GM12878 (cell line): ENCODE data around the gene BLCAP. TPM values are rescaled to one million over a fixed set of nuclear protein-coding genes. Genes with fewer than 3 reads are reported as not detected.

Experiments
- FOXM1 ChIP-seq: IDR thresholded peaks from 2 replicates; pipeline ENCODE4 v1.6.1; 2012; ENCODE audit warnings: low read depth, mild to moderate bottlenecking, inconsistent platforms, low read length, moderate library complexity
- IKZF2 ChIP-seq, 2 experiments: fragments of 450-650 bp; IDR thresholded peaks; 2 replicates each; pipeline ENCODE4 v1.6.1; 2017; ENCODE audit warnings: mild to moderate bottlenecking in 2 of 2, moderate library complexity in 2 of 2
- NR2C1 ChIP-seq: fragments of 450-650 bp; IDR thresholded peaks from 2 replicates; pipeline ENCODE4 v1.6.1; 2017; ENCODE audit warnings: antibody characterized with exemption, mild to moderate bottlenecking, moderate library complexity
- SIX5 ChIP-seq: IDR thresholded peaks from 2 replicates; pipeline ENCODE4 v1.6.1; 2011; ENCODE audit warnings: mild to moderate bottlenecking, low read depth, low read length, moderate library complexity; ENCODE audit not compliant: severe bottlenecking
- SRF ChIP-seq, 2 experiments: IDR thresholded peaks; 2 replicates each; pipeline ENCODE4 v1.6.1; 2011; ENCODE audit warnings: low read depth in 2 of 2, low read length in 2 of 2, mild to moderate bottlenecking in 1 of 2, moderate library complexity in 1 of 2
- ZNF384 ChIP-seq: IDR thresholded peaks from 2 replicates; pipeline ENCODE4 v1.6.1; 2012; ENCODE audit warnings: low read depth, mild to moderate bottlenecking, low read length, improper control_type of control experiment, borderline replicate concordance
- polyA plus RNA-seq, 11 experiments: library from polyadenylated mRNA; depleted of rRNA in 4 of 11; unstranded in 6 of 11; stranded (reverse) in 5 of 11; fragments of >200 nt; fragmentation: Nextera tagmentation in 4 of 11; fragmentation: Illumina TruSeq in 1 of 11; extraction: Ambion mirVana in 4 of 11; extraction: Trizol in 1 of 11; gene quantifications; 1 replicate in 1 of 11; 2 replicates in 10 of 11; pipeline versions ENCODE4 v1.2.1 to v1.2.3, GENCODE V29; 2011 to 2016; ENCODE audit warnings: inconsistent platforms in 2 of 11, missing spikeins in 2 of 11, low read depth in 1 of 11
- total RNA-seq, 4 experiments: library from RNA; depleted of rRNA in 3 of 4; stranded (reverse); fragments of >200 nt in 3 of 4; fragmentation: Illumina TruSeq in 1 of 4; extraction: Trizol in 1 of 4; gene quantifications; 2 replicates each; pipeline versions ENCODE4 v1.2.1 to v1.2.3, GENCODE V29; 2013 to 2021
- TF ChIP-seq, protein P1 (sequence below): fragments of 450-650 bp; IDR thresholded peaks from 2 replicates; pipeline ENCODE4 v1.6.1; 2017; ENCODE audit warnings: mild to moderate bottlenecking, moderate library complexity
- TF ChIP-seq, protein P2 (sequence below): IDR thresholded peaks from 2 replicates; pipeline ENCODE4 v1.6.1; 2012; ENCODE audit warnings: low read depth, low read length, improper control_type of control experiment
- TF ChIP-seq, protein P3 (sequence below): fragments of 450-650 bp; IDR thresholded peaks from 2 replicates; pipeline ENCODE4 v1.6.1; 2017; ENCODE audit warnings: antibody characterized with exemption, mild to moderate bottlenecking, moderate library complexity
- TF ChIP-seq, protein P4 (sequence below): IDR thresholded peaks from 2 replicates; pipeline ENCODE4 v1.6.1; 2011; ENCODE audit warnings: low read depth, low read length, improper control_type of control experiment, borderline replicate concordance

Gene BLCAP
- total and polyA plus RNA-seq, 10 of the 15 experiments (the other 5 are each of a cell fraction or from before 2014, with no cell fraction given) = 24.6 to 62.3 (median 47.3) TPM

DNA sequence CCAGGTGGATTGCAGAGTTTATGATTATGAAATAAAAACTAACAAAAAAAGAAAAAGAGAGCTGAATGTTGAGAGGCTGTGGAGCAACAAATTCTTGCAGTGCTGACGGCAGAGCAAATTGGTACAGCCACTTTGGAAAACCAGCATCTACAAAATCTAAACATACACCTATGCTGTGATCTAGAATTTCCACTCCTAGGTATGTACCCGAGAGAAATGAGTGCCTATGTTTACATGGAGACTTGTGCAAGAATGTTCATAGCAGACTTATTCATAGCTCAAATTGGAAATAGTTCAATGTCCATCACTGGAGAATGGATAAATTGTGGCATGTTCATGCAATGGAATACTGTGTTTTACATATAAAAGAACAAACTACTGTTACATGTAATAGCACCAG lies 3.0 kb upstream of the BLCAP start (continued):
- TF ChIP-seq, protein P1, sequence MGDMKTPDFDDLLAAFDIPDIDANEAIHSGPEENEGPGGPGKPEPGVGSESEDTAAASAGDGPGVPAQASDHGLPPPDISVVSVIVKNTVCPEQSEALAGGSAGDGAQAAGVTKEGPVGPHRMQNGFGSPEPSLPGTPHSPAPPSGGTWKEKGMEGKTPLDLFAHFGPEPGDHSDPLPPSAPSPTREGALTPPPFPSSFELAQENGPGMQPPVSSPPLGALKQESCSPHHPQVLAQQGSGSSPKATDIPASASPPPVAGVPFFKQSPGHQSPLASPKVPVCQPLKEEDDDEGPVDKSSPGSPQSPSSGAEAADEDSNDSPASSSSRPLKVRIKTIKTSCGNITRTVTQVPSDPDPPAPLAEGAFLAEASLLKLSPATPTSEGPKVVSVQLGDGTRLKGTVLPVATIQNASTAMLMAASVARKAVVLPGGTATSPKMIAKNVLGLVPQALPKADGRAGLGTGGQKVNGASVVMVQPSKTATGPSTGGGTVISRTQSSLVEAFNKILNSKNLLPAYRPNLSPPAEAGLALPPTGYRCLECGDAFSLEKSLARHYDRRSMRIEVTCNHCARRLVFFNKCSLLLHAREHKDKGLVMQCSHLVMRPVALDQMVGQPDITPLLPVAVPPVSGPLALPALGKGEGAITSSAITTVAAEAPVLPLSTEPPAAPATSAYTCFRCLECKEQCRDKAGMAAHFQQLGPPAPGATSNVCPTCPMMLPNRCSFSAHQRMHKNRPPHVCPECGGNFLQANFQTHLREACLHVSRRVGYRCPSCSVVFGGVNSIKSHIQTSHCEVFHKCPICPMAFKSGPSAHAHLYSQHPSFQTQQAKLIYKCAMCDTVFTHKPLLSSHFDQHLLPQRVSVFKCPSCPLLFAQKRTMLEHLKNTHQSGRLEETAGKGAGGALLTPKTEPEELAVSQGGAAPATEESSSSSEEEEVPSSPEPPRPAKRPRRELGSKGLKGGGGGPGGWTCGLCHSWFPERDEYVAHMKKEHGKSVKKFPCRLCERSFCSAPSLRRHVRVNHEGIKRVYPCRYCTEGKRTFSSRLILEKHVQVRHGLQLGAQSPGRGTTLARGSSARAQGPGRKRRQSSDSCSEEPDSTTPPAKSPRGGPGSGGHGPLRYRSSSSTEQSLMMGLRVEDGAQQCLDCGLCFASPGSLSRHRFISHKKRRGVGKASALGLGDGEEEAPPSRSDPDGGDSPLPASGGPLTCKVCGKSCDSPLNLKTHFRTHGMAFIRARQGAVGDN = no peak
- TF ChIP-seq FOXM1 = no peak
- TF ChIP-seq, protein P2, sequence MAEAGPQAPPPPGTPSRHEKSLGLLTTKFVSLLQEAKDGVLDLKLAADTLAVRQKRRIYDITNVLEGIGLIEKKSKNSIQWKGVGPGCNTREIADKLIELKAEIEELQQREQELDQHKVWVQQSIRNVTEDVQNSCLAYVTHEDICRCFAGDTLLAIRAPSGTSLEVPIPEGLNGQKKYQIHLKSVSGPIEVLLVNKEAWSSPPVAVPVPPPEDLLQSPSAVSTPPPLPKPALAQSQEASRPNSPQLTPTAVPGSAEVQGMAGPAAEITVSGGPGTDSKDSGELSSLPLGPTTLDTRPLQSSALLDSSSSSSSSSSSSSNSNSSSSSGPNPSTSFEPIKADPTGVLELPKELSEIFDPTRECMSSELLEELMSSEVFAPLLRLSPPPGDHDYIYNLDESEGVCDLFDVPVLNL = no peak
- no peak for TF ChIP-seq SRF (IDR thresholded peaks at IDR 0.05; ENCODE audit: low read depth in 2 of 2, low read length in 2 of 2)
- TF ChIP-seq, protein P3, sequence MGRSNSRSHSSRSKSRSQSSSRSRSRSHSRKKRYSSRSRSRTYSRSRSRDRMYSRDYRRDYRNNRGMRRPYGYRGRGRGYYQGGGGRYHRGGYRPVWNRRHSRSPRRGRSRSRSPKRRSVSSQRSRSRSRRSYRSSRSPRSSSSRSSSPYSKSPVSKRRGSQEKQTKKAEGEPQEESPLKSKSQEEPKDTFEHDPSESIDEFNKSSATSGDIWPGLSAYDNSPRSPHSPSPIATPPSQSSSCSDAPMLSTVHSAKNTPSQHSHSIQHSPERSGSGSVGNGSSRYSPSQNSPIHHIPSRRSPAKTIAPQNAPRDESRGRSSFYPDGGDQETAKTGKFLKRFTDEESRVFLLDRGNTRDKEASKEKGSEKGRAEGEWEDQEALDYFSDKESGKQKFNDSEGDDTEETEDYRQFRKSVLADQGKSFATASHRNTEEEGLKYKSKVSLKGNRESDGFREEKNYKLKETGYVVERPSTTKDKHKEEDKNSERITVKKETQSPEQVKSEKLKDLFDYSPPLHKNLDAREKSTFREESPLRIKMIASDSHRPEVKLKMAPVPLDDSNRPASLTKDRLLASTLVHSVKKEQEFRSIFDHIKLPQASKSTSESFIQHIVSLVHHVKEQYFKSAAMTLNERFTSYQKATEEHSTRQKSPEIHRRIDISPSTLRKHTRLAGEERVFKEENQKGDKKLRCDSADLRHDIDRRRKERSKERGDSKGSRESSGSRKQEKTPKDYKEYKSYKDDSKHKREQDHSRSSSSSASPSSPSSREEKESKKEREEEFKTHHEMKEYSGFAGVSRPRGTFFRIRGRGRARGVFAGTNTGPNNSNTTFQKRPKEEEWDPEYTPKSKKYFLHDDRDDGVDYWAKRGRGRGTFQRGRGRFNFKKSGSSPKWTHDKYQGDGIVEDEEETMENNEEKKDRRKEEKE = no peak
- TF ChIP-seq, protein P4, sequence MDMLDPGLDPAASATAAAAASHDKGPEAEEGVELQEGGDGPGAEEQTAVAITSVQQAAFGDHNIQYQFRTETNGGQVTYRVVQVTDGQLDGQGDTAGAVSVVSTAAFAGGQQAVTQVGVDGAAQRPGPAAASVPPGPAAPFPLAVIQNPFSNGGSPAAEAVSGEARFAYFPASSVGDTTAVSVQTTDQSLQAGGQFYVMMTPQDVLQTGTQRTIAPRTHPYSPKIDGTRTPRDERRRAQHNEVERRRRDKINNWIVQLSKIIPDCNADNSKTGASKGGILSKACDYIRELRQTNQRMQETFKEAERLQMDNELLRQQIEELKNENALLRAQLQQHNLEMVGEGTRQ = no peak
- no peak for TF ChIP-seq IKZF2 (IDR thresholded peaks at IDR 0.05)
- no peak for TF ChIP-seq NR2C1
- no peak for TF ChIP-seq SIX5
- TF ChIP-seq ZNF384 = no peak
